HCT116 (cell line): ENCODE results near the gene LMBRD2. TPM values are rescaled to one million over a fixed set of nuclear protein-coding genes. Genes with fewer than 3 reads are reported as not detected.
"Not testable (repeated sequence)": the region's sequence is repeated elsewhere in the genome, so short reads cannot be mapped to it uniquely, and the experiment has no call there.

Experiments used
- ATAC-seq: fragments of 200-7000 bp; cut with Tn5 transposase; 2 replicates; pipeline ENCODE4 v1.9.1; 2020; ENCODE audit warnings: mild to moderate bottlenecking, moderate library complexity
- BruUV-seq: library from RNA; stranded (reverse); fragments of 400-500 nt; replicated peaks from 2 replicates; lab custom pipeline; 2021; lab: Mats Ljungman, UMichigan
- CTCF ChIA-PET: fragments of 300-600 bp; sonication (Branson Sonifier 250); formaldehyde crosslinking; loops from one replicate; lab custom pipeline; 2021; ENCODE audit warnings: antibody characterized with exemption; lab: Charles Lee
- POLR2A ChIA-PET: fragments of 300-600, 350-600 bp; sonication (Branson Sonifier 250); formaldehyde crosslinking; loops from one replicate; lab custom pipeline; 2021; ENCODE audit warnings: antibody characterized with exemption; lab: Charles Lee
- RAD21 ChIA-PET, 2 experiments: fragments of 300-600 bp; sonication (Branson Sonifier 250); formaldehyde crosslinking; loops; one replicate each; lab custom pipeline; 2023; ENCODE audit warnings: low total read pairs in 2 of 2; ENCODE audit not compliant: uncharacterized antibody in 2 of 2, unreplicated experiment in 2 of 2, low non-redundant PET in 1 of 2; lab: Charles Lee
- DNase-seq: peaks from one replicate; pipeline ENCODE4 v3.0.0-alpha.2; 2010; ENCODE audit warnings: low read depth, low spot score
- H2AFZ ChIP-seq: fragments of 200-600 bp; shearing (Covaris generic), sonication (generic); 2 replicates; pipeline ENCODE4 v1.6.1; 2017; ENCODE audit warnings: low read depth, mixed run types, mixed read lengths, antibody characterized with exemption, low read length; ENCODE audit not compliant: poor library complexity, severe bottlenecking
- H3K27ac ChIP-seq: 2 replicates; pipeline ENCODE4 v1.5.1; 2012; ENCODE audit warnings: low read depth, low read length
- H3K27me3 ChIP-seq: fragments of 200-600 bp; sonication (generic); 2 replicates; pipeline ENCODE4 v1.6.1; 2016; ENCODE audit warnings: mixed run types, low read length, mixed read lengths; ENCODE audit not compliant: insufficient read depth
- H3K36me3 ChIP-seq, 2 experiments: fragments of 200-500 bp in 1 of 2; fragments of 200-600 bp in 1 of 2; sonication (Bioruptor generic) in 1 of 2; sonication (generic) in 1 of 2; 2 replicates each; pipeline versions ENCODE4 v1.5.1 to v1.6.1; 2014 to 2016; ENCODE audit warnings: low read length in 2 of 2, inconsistent platforms in 1 of 2, mixed read lengths in 1 of 2, mixed run types in 1 of 2; ENCODE audit not compliant: insufficient read depth in 2 of 2, control insufficient read depth in 1 of 2
- H3K4me1 ChIP-seq, 2 experiments: fragments of 200-600 bp in 1 of 2; sonication (generic) in 1 of 2; 2 replicates each; pipeline versions ENCODE4 v1.5.1 to v1.6.1; 2012 to 2017; ENCODE audit warnings: low read length in 2 of 2, inconsistent platforms in 1 of 2, mild to moderate bottlenecking in 1 of 2, mixed read lengths in 1 of 2, mixed run types in 1 of 2, moderate library complexity in 1 of 2; ENCODE audit not compliant: insufficient read depth in 2 of 2, control insufficient read depth in 1 of 2
- H3K4me2 ChIP-seq: fragments of 200-600 bp; sonication (generic); 2 replicates; pipeline ENCODE4 v1.6.1; 2017; ENCODE audit warnings: mixed run types, low read length, mixed read lengths
- H3K4me3 ChIP-seq, 2 experiments: fragments of 200-600 bp in 1 of 2; sonication (generic) in 1 of 2; replicated peaks in 1 of 2; 2 replicates each; pipeline ENCODE4 v1.5.1; 2011 to 2016; ENCODE audit warnings: low read length in 2 of 2, control low read depth in 1 of 2, low read depth in 1 of 2, mild to moderate bottlenecking in 1 of 2, mixed read lengths in 1 of 2, mixed run types in 1 of 2
- H3K79me2 ChIP-seq: fragments of 200-600 bp; sonication (generic); 2 replicates; pipeline ENCODE4 v1.6.1; 2017; ENCODE audit warnings: mild to moderate bottlenecking, mixed run types, low read length, moderate library complexity, mixed read lengths; ENCODE audit not compliant: insufficient read depth
- H3K9ac ChIP-seq: fragments of 200-600 bp; sonication (generic); 2 replicates; pipeline ENCODE4 v1.6.1; 2016; ENCODE audit warnings: low read length, mixed read lengths
- H3K9me2 ChIP-seq: fragments of 200-600 bp; sonication (generic), shearing (Covaris generic); 2 replicates; pipeline ENCODE4 v1.6.1; 2017; ENCODE audit warnings: mixed run types, mild to moderate bottlenecking, moderate library complexity; ENCODE audit not compliant: insufficient read depth
- H3K9me3 ChIP-seq, 2 experiments: fragments of 200-500 bp in 1 of 2; fragments of 200-600 bp in 1 of 2; sonication (Bioruptor generic) in 1 of 2; sonication (generic) in 1 of 2; 2 replicates each; pipeline ENCODE4 v1.6.1; 2014 to 2017; ENCODE audit warnings: low read length in 2 of 2, mixed read lengths in 2 of 2, inconsistent platforms in 1 of 2, low read depth in 1 of 2, mild to moderate bottlenecking in 1 of 2, mixed run types in 1 of 2, moderate library complexity in 1 of 2; ENCODE audit not compliant: control insufficient read depth in 1 of 2, insufficient read depth in 1 of 2
- H4K20me1 ChIP-seq: fragments of 200-600 bp; sonication (generic), shearing (Covaris generic); 2 replicates; pipeline ENCODE4 v1.6.1; 2017; ENCODE audit warnings: mixed run types, mild to moderate bottlenecking, moderate library complexity; ENCODE audit not compliant: insufficient read depth
- CBX3 ChIP-seq: IDR thresholded peaks from 2 replicates; pipeline ENCODE4 v1.6.1; 2012; ENCODE audit warnings: low read depth
- SP1 ChIP-seq: IDR thresholded peaks from 2 replicates; pipeline ENCODE4 v1.6.1; 2012; ENCODE audit warnings: low read depth
- intact Hi-C: fragments of 100-400 bp; cut with micrococcal nuclease; formaldehyde crosslinking; loops from 2 replicates; pipeline ENCODE4 v1.10.0; 2022
- total RNA-seq: library from RNA; stranded (reverse); gene quantifications from one replicate; pipeline ENCODE4 v1.2.1, GENCODE V29; 2021; ENCODE audit not compliant: unreplicated experiment
- TF ChIP-seq, protein P1 (sequence below): IDR thresholded peaks from 2 replicates; pipeline ENCODE4 v1.6.1; 2012

Gene LMBRD2
- total RNA-seq, 1 experiment from 2014 or later = 1.1 TPM

DNA sequence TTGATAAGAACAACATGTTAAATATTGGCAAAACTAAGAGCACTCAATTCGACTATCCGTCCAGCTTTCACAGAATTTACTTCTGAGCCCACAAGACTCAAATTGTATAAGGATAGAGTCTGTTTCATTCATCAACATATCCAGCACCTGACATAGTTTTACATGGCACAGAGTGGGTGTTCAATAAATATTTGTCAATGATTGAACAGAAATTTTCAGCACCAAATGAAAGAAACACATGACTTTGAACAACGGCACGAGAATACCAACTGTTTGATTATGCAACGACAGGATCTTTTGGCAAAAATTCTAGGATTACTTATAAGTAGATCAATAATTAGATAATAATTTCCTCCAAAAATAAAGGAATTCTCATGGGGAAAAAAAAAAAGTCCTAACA is 42.1 kb upstream of the LMBRD2 start:
- CTCF ChIA-PET = no interaction called here
- POLR2A ChIA-PET = no interaction called here
- no peaks in the 10 kb centered on the region for H3K4me1 ChIP-seq

GRCh38 chr5:36184408-36184807 is 32.7 kb upstream of the LMBRD2 start:
- RAD21 ChIA-PET, BruUV-seq, intact Hi-C loops: not testable (repeated sequence)

More for the DNA sequence above, 42.1 kb upstream of the LMBRD2 start:
- H3K9ac ChIP-seq = no peak overlapping the region
- H3K27me3 ChIP-seq = no peaks in the 10 kb centered on the region
- no peak overlapping the region for H2AFZ ChIP-seq
- H4K20me1 ChIP-seq = no peaks in the 10 kb centered on the region
- RAD21 ChIA-PET = no interaction called here
- H3K79me2 ChIP-seq = no peaks in the 10 kb centered on the region
- H3K9me3 ChIP-seq = no peaks in the 10 kb centered on the region
- TF ChIP-seq SP1 (no peak), CBX3 (no peak)
- TF ChIP-seq, protein P1, sequence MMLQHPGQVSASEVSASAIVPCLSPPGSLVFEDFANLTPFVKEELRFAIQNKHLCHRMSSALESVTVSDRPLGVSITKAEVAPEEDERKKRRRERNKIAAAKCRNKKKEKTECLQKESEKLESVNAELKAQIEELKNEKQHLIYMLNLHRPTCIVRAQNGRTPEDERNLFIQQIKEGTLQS = no peak
- H3K4me3 ChIP-seq = no peak overlapping the region
- no peak overlapping the region for H3K4me2 ChIP-seq
- BruUV-seq = TSS peak; percentile 40
- DNase-seq = no peak
- no peaks in the 10 kb centered on the region; a peak in 1 of 4 replicates for H3K36me3 ChIP-seq
- intact Hi-C loops = no loop called here
- H3K9me2 ChIP-seq = no peaks in the 10 kb centered on the region
- no peak for ATAC-seq
- no peak overlapping the region for H3K27ac ChIP-seq

More at GRCh38 chr5:36184408-36184807, 32.7 kb upstream of the LMBRD2 start:
- H3K9me2 ChIP-seq, H2AFZ ChIP-seq, DNase-seq, CTCF ChIA-PET, H3K36me3 ChIP-seq, H3K79me2 ChIP-seq, POLR2A ChIA-PET, H3K9ac ChIP-seq, H3K27me3 ChIP-seq, H3K27ac ChIP-seq, H3K4me1 ChIP-seq, ATAC-seq, H4K20me1 ChIP-seq, H3K4me2 ChIP-seq, H3K9me3 ChIP-seq, H3K4me3 ChIP-seq: not testable (repeated sequence)
